GM19397 (cell line): ENCODE measurements around the gene SLC40A1.

Experiments used
- ATAC-seq: cut with Tn5 transposase; IDR thresholded peaks from one replicate; pipeline ENCODE4 v1.9.1; 2021; ENCODE audit warnings: mild to moderate bottlenecking, moderate library complexity; ENCODE audit not compliant: unreplicated experiment

The SLC40A1 gene

DNA sequence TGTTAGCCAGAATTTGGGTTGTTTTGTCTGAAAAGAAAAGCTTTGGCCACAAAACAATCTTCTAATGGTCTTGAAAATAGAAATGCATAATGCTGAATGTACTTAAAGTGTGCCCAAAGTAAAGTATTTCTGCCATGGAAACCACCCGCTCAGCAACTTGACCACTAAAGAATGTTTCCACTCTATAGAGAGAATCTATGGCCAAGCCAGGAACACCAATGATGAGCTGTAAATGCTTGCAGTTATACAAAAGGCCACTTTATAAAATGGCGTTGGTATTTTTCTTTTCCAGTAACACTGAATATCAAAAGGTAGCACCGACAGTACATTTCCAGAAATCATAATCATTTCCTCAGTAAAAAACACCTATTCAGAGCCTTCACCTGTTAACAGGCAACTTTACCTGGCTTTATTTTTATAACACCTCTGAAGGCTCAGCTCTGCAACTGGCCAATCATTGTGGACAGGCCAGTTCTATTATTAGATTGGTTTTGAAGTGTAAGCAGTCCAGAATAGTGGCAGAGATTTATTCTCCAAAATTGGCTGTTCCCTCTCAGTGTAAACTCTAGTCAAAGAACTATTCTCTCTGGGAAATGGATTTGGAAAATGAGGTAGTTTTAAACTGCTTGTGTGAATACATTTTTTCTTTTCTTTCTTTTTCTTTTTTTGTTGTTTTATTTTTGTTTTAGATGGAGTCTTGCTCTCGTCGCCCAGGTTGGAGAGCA is 36.1 kb downstream of the SLC40A1 start:
- no peak for ATAC-seq

DNA sequence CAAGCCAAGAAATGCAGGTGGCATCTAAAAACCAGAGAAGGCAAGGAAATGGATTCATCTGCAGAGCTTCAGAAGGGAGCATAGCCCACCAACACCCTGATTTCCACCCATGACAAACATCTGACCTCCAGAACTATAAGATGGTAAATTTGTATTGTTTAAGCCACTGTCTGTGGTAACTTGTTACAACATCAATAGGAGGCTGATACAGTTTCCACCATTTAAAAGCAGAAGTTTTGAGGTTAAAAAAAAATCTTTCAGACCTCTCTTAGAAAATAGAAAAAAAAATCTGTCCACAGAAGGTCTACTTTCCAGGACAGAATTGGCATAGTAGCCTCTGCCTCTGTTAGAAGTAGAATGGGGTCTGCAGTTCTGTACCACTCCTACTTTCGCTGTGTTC is 37.2 kb downstream of the SLC40A1 start:
- ATAC-seq = no peak

DNA sequence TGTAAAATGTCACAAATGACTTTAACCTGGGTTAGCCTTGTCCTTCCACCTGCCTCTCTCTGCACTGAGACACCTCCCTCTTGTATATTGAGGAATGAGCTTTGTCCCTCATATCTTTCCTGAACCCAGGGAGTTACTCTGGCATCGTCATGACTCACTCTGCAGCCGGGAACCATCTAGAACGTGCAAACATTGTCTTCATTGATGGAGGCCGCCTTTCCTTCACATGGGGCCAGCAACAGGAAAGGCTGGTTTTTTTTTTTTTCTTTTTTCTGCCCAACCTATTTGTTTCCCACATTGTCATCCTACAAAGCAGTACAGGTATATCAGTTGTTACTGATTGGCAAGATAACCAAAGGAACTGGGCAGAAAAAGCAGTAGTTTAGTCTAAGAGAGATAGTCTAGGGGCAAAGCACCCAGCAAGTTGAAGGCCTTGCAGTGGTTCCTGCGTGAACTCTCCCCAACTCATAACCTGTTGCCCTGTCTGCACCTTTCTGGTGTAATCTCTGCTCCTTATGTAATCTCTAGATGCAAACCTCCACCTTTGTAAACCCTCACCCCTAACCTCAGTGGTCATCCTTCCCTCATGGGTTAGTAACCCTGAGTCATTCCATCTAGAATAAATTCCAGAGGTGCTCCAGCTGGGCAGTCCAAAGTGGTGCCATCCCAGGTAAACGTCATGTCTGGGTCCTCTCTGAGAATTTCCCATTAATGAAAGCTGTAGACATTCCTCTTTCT is 38.3 kb downstream of the SLC40A1 start:
- no peak for ATAC-seq

DNA sequence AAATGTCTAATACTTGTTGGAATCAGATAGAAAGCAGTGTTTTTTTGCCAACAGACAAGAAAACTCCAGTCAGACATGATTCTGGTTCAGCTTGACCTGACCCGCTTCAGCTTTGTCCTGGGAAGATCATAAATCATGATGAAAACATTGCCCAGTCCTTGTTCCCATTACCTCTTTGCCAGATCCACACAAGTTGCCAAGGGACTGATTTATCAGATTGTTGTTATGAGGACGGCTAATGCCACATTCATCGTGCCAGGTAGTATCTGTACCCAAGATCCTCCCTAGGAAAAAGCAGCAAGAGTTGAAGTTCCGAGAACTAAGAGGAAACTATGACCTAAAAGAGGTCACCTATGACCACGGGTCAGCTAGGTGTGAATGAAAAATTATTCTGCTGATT is 39.0 kb downstream of the SLC40A1 start:
- ATAC-seq = no peak

DNA sequence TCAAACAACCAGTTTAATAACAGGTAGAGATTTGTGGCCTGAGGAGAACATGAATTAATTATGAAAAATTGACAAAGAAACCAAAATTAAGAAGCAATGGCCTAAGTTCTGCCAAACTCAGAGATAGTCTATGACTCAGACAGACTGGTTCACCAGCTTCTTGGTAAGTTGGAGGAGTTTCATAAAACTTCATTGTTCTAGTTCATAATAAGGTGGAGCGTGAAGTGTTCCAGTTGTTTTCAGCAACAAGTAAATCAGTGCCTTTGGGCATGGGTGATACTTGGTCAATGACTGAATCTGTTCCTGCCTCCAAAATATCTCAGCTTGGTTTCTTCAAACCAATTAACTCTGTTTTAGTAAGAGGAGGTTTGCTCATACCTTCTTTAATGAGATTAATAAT is 40.0 kb downstream of the SLC40A1 start:
- no peak for ATAC-seq

DNA sequence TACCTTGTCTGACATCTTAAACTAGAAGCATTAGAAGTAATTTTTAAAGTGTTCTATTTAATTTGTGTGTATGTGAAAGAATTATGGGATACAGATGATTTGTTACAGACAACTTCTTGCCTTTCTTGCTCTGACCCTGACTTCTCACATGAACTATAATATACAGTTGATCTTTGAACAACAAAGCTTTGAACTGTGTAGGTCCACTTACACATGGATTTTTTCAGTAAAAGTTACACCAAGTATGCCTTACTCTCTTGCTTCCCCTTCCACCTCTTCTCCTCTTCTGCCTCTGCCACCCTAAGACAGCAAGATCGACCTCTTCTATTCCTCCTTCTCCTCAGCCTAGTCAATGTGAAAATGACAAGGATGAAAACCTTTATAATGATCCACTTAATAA is 42.2 kb downstream of the SLC40A1 start:
- ATAC-seq = no peak

DNA sequence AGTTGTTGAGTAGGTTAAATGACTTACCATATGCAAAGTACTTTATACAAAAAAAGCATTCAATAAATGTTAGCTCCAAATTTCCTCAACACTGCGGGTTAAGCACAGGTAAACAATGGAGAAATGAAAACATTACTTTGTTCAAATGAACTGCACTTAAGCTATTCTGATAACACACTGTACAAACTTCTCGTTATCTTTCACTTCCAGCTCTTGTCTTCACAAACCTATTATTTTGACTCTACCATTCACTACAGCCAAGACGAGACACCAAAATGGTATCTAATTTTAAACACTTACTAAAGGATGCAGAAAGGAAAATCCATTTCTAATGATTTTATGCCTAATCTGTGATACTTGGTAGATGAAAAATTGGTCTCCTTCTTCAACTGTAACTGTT is 43.8 kb downstream of the SLC40A1 start:
- ATAC-seq = no peak

DNA sequence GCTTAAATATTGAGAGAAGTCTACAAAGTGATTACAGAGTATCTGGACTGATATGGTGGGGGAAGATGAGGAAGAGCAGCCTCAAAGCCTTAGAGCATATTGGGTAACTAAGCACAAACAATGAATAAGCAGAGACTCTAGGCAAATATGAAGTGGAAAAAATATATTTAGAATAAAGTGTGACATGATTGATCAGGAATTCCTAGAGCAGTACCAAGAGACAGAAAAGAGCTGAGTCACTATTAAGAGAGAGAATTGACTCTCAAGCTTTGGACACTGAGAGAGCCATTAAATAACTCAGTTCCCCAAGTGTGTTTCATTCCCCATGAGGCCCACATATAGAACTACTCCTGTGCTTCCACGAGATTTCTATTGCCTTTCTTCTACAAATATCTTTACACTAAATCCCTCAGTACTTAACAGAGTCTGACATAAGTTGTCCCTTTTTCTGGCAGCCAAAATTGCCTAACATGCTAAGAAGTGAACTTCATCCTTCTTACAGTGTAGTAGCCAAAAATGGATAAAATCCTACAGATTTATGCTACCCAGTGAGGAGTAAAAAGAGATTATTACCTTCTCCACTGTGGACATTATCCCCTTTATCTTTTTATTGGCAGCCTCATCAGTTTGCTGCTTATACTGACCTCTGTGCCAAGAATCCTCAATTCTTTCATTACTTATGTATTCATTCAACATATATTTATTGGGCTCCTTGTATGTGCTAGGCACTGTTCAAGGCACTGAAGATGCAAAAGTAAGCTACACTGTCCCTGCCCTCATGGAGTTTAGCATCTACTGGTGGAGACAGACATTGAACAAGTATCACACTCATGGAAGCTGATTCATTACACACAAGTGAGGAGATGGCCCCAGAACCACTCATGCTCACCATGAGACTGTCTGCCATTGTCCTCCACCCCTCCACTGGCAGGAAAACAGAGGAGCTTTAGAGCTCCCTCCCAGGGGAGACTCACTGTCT is 45.4 kb downstream of the SLC40A1 start:
- ATAC-seq = no peak

DNA sequence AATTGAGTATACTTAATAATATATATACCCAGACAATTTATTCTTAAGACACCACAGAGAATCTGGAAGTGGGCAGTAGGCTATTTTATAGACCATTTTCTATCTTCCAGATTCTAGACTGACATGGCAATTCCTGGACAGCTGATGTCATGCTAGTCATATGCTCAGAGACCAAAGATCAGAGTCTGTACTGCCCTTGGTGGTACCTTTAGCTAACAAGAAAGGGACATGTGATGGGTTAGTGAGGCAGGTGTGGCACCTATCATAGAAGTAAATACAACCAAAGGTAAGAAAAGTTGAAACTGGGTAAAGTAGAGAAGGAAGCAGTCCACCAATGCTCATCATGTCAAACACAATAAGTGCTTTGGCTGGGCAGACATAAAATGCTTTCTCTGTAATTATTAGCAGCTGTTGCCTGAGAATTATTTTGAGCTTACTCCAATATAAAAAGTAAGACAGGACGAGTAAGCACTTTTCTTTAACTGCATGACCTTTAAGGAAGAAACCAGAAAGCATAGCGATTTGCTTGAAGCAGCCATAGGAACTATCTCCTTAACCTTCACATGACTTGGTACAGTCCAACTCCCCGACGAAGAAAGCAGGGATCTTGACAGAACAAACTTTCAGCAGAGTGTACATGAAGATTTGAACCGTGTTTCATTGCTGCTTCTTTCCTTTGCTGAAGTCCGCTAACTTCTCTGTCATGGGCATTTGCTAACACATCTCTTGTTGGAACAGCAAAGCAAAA is 47.1 kb downstream of the SLC40A1 start:
- no peak for ATAC-seq

DNA sequence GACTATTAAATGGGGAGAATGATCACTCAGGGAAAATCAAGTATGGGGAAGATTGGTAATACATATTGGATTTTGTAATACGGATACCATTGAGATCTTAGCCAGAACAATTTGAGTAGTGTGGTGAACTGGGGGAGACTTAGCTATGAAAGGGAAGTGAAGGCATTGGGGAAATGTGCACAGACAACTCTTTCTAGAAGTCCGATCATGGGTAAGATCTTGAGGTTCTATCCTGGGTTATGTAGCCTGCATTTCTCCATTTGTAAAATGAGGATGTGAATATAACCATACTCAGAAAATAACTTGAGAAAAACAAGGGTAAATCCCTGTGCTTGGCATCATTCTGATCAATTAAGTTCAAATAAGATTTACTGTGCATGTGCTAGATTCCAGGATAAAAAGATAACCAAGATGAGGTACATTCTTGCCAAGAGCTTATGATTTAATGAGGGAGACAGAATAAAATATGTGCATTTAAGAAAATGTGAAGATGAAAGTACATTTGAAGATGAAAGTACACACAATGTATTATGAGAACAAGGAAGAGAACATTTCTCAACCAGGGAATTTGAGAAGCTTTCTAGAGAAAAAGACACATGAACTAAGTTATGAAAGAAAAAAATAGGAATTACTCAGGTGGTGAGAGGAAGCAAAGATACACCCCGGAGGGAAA is 49.5 kb downstream of the SLC40A1 start:
- no peak for ATAC-seq

DNA sequence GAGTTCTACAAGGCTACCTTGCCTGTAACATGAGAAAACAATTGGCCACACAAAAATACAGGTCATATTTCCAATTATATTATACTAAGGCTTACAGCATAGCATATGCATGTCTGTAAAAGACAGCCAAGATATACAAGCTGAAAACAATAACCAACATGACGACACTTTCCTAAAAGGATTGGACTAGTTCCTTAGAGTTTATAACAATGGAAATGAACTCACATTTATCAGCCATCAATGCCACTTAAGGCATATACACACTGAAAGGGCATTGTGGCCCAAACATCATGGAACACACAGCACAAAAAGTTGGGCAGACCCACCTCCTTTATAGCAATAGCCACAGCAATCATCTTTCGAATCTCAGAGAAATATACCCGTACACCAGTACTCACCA is 52.0 kb downstream of the SLC40A1 start:
- ATAC-seq = no peak

DNA sequence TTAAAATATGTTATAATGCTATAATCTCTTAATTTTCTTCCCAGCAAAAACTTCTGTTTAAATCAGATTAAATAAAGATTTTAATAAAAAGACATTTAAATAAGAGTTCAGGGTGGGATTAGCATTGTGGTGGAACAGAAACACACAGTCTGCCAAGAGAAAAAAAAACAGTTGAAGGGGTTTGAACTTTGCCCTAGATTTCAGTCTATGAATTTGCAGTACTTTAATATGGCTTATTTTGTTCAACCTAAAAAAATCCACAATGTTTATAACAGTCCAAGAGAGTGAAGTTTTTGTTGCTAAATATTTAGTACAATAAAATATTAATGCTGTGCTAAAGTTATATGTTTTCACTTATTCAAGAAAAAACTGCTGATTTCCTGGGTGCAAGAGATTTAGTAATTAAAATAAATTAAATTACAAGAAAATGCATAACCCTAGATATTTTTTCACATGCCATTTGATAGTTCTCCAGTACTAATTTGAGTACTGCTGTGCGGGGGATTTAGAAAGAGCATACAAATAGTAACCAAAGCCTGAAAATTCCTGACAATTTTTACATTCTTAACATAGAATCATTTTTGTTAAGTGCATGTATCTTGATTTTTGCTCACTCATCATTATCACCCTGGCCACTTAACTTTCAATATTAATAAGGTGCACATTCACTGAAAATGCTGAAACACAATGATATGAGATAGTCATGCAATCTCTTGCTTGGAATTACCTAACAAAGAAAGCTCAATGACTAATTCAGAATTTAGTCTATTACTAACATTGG is 52.6 kb downstream of the SLC40A1 start:
- no peak for ATAC-seq

DNA sequence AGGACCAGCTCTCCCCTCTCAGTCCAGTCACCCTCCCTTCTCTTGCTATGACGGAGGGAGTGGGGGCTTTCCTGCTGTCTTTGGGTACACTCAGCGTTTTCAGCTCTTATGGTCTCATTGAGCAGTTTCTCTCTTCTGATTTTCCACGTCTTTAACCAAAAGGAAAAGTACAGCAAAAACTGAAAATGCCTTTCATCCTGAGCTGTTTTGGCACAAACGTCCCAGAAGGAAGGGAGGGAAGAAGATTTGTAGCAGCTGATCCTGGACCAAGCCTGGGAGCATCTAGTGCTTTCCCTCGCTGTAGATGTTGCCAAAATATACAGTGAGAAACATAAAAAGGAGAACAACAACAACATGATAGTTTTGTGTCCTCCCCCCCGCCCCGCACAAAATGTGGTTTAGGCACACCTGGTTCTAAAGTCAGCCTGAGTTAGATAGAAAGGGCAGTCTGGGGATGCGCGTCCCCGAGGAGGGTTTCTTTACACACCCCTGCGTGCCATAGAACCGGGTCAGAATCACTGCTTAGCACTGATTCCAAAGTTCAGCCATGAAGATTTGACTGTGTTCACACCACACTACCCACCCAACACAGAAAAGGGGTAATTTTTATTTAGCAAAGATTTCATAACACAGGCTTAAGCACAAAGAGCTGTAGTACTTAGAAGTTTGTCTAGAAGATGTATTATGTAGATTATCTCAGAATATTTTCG is 53.4 kb downstream of the SLC40A1 start:
- no peak for ATAC-seq

DNA sequence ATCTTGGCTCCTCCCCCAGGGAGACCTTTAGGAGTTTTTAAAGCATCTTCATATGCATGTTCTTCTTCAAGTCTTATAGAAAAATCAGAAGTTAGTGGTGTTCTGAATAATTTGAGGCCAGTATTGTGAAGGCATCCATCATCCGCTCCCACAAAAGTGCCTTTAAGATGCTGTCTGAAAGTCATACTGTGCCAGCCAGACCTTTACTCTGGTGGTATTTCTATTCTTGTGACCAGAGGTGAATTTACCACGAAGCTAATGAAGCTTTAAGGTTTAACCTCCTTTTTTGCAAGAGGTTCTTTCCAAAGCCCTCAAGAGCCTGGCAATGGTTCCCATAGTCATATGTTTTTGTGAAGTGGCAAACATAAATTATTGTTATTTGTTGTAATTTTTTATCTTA is 54.3 kb downstream of the SLC40A1 start:
- no peak for ATAC-seq

DNA sequence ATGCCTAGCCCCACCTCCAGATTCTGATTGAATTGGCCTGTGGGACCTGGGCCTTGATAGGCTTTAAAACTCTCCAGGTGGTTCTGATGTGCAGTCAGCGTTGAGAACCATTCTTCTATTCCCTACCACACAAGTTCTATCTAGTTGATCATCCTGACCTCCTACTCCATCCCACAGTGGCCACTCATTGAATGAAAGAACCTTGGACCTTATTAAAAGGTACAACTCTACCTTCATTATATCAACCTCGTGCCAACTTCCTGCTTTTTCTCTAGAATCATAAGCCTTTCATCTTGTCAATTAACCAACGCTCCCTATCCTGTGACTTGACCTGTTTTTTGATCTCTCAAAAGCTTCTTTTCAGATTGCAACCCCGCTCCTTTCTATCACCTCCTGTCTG is 55.8 kb downstream of the SLC40A1 start:
- ATAC-seq = no peak

DNA sequence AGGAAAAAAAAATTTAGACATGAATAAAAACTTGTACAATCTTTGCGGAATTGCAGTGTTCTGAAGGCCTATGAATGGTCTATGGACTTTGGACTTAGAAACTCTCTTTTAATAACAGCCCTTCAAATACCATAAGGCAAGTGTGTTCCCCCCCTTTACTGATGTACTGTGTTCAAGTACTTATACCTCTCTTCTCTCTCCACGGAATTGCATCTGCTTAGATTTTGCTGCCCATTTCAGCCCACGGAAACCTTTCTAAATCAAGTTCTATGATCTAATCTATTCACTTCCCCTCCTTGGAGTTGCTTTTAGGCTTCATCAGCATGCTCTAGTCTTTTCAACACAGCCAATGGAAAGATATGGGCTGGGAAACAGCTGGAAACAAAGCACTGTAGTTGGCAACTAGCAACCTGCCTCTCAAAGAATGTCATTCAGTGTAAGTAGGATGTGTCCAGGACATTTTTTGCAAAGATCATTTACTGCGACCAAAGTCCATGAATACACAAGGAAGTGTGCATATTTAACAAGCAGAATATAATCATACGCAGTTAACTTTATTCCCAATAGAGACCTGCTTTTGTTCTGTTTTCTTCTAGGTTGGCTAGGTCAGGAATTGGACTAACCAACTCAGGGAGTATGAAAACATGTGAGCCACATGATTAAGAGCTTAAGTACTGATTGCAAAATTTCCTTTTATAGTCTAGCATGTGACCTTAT is 58.0 kb downstream of the SLC40A1 start:
- no peak for ATAC-seq

DNA sequence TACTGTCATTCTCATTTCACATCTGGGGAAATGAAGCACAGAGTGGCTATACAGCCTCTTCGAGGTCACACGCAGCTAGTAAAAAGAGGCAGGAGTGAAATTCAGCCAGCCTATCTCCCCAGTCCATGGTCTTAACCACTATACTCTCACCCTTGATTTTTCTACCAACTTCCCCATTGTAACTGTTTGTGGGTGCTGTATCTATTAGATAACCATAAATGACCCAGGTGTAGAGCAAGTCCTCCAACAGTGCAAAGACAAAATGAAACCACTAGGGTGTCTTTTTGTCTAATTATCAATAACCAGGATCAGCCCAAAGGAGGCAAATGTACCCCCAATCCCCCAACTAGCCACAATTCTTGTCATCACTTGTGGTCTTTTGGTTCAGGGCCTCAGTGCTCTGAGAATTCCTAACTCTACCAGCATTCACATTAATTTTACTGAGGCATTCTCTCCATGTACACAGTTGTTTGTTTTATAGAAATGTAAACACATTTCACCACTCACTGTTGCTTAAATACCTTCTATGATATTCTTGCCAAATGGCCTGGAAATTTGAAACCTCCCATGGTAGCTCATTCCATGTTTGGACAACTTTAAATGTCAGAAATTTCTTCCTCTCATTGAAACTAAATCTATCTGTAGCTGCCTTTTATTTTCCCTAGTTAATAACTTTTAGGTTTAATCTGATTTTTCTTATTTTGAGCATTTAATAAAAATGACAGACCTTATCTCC is 58.7 kb downstream of the SLC40A1 start:
- ATAC-seq = no peak
